Fibroblast of villous mesenchyme (primary cell): ENCODE data around the gene TMEM140. TPM values are rescaled to one million over a fixed set of nuclear protein-coding genes. Genes with fewer than 3 reads are reported as not detected.

Experiments used
- DNase-seq: peaks from one replicate; pipeline ENCODE4 v3.0.0-alpha.2; 2010; ENCODE audit warnings: low read depth
- H3K4me3 ChIP-seq: 2 replicates; pipeline ENCODE4 v1.5.1; 2011; ENCODE audit warnings: low read depth, mild to moderate bottlenecking, low read length
- total RNA-seq: library from RNA; depleted of rRNA; stranded (reverse); fragments of >200 nt; gene quantifications from 2 replicates; pipeline ENCODE4 v1.2.3, GENCODE V29; 2012
- TF ChIP-seq, protein P1 (sequence below): IDR thresholded peaks from 2 replicates; pipeline ENCODE4 v1.5.1; 2012; ENCODE audit warnings: low read depth, mild to moderate bottlenecking, low read length; ENCODE audit not compliant: insufficient read depth

Gene TMEM140
- total RNA-seq, 1 donor: 5.2 TPM

DNA sequence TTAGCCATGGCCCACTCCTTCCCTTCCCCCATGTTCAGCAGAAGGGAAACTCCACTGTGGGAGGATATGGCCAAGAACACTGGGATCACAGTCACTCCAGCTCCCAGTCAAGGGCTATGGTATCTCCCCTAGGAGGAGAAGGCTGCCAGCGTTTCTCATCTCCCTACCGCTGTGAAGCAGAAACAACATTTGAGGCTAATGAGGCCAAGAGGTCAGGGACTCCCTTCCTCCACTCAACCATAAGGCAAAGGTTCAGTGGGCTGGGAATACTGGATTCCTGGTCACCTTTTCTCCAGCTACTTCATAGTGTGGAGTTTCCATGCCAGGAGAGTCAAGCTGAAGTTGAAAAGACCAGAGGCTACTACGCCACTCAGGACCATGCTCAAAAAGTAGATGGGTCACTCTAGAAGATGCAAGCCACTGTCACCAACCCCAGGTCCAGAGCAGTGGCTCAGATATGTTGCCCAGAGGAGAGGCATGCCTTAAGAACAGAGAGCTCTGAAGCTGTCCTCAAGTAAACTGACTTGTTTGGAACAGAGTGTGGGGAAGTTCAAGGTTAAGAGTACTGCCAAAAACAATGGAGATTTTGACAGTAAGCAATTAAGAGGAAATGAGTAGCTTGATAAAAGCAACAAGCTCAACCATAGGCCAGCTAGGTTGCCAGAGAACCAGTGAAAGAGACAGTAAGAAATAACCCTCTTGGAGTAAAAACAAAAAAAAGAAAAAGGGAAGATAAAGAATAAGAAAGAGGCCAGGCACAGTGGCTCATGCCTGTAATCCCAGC is 3.8 kb upstream of the TMEM140 start:
- TF ChIP-seq, protein P1, sequence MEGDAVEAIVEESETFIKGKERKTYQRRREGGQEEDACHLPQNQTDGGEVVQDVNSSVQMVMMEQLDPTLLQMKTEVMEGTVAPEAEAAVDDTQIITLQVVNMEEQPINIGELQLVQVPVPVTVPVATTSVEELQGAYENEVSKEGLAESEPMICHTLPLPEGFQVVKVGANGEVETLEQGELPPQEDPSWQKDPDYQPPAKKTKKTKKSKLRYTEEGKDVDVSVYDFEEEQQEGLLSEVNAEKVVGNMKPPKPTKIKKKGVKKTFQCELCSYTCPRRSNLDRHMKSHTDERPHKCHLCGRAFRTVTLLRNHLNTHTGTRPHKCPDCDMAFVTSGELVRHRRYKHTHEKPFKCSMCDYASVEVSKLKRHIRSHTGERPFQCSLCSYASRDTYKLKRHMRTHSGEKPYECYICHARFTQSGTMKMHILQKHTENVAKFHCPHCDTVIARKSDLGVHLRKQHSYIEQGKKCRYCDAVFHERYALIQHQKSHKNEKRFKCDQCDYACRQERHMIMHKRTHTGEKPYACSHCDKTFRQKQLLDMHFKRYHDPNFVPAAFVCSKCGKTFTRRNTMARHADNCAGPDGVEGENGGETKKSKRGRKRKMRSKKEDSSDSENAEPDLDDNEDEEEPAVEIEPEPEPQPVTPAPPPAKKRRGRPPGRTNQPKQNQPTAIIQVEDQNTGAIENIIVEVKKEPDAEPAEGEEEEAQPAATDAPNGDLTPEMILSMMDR: no peak
- no peak for DNase-seq
- no peak overlapping the region for H3K4me3 ChIP-seq

DNA sequence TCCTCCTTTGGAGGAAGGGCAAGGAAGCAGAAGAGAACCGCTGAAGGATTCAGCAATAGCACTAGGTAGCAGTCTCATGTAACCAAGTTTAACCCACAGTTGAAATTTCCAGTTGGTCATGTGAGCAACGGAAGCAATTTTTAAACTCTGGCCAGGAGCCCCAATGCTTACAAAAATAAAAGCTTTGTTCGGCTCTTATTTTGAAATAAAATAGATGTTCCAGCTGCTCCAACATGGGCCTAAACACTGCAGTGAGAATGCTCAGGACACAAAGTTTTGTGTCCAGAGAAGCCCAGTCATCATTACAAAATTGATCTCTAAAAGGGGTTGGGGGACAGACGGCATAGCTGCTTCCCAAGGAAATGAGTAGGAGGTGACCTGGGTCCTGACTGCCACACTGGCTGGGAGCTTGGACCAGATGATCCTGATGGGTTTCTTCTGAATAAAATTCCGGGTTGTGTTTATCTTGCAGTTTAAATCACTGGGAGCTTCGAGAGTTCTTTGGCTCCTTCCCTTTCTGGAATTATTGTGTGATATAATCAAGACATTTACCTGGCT is 452 bp upstream of the TMEM140 start:
- peak; percentile 72 for DNase-seq
- TF ChIP-seq, protein P1: no peak
- H3K4me3 ChIP-seq: peak overlapping the region; percentile 67

DNA sequence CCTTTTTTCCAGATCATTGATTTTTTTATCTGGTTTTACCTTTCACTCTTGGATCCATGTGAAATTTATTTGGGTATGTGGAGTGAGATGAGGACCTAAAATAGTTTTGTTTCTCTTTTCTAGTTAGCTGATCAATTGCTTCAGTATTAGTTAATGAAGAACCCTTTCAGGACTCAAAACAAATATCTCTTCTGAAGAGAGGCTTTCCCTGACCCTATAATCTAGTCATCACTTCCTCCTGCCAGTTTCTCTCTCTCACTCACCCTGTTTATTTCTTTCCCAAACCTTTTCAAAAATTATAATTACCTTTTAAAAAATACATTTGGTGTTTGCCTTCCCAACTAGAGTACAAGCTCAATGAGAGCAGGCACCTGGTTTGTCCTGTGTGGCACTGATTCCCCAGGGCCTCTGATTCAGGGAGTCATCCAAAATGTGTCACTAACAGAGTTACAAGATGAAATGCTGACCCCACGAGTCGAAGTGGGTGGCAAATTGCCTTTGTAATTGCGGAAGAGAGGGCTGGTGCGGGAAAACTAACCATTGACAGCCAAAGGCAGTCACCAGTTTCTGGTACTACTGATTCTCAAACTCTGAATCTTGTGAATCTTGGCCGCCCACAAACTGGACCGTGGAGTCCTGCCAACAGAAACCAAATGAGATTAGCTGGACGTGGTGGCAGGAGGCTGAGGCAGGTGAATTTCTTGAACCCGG is 2.4 kb downstream of the TMEM140 start:
- no peak overlapping the region for H3K4me3 ChIP-seq

DNA sequence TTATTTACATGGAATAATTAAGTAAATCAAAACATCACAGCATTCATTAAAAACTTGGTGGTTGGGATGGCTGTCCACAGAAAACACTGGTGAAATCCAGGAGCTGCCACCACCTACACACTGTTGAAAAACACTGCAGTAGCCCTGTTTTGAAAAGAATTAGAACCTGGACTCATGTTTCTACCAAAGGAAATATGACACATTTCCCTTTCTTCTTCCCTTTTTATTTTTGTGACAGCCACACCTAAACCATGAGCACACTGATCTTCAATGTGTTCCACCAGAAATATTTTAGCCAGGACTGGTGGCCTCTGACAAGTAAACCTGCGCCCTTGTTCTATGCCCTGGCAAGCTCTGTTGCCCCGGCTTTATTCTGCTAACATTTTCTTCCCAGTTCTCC is 3.3 kb downstream of the TMEM140 start:
- H3K4me3 ChIP-seq: no peak overlapping the region
- TF ChIP-seq, protein P1: no peak

More for the DNA sequence above, 2.4 kb downstream of the TMEM140 start:
- no peak for DNase-seq
- TF ChIP-seq, protein P1: no peak

DNA sequence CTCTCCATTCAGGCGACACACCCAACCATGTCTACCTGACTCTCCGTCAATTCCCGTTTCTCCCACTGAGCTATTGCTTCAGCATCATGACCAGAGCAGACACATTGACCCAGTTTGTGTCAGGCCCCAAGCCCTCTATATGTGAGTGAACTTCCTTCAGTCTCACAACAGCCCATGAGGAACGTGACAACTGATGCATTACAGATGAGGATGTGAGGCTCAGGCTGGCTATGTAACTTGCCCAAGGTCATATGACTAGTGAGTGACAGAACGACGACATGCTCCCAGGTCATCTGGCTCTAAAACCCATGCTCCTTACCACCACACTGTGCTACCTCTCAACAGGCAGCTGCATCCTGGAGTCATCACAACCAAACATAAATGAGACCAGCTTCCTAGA is 3.7 kb downstream of the TMEM140 start:
- TF ChIP-seq, protein P1: no peak
- DNase-seq: no peak

More for the DNA sequence above, 3.3 kb downstream of the TMEM140 start:
- DNase-seq: no peak

DNA sequence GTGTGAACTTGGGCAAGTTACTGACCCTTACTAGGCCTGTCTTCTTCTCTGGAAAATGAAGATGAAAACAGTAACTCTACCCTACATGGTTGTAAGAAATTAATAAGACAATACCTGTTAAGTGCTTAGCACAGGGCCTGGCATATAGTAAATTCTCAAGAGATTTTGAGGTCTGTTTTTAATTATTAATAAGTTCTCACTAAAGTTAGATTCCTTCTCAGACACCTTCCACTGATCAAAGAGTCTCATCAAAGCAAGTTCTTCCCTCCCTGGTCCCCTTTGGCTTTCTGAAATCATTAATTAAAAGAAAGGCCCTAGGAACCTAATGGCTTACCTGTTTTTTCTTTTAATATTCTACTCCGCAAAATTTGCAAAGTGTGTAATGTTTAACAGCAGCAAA is 4.6 kb downstream of the TMEM140 start:
- no peak overlapping the region for H3K4me3 ChIP-seq
- no peak for DNase-seq
- TF ChIP-seq, protein P1: no peak

More for the DNA sequence above, 3.7 kb downstream of the TMEM140 start:
- no peak overlapping the region for H3K4me3 ChIP-seq
